ENCODE measurements around the gene PDLIM7. TPM values are rescaled to one million over a fixed set of nuclear protein-coding genes. Genes with fewer than 3 reads are reported as not detected.

Gene PDLIM7
- total RNA-seq, 2 experiments from 2014 or later, result 41.2 to 42.2 TPM

DNA sequence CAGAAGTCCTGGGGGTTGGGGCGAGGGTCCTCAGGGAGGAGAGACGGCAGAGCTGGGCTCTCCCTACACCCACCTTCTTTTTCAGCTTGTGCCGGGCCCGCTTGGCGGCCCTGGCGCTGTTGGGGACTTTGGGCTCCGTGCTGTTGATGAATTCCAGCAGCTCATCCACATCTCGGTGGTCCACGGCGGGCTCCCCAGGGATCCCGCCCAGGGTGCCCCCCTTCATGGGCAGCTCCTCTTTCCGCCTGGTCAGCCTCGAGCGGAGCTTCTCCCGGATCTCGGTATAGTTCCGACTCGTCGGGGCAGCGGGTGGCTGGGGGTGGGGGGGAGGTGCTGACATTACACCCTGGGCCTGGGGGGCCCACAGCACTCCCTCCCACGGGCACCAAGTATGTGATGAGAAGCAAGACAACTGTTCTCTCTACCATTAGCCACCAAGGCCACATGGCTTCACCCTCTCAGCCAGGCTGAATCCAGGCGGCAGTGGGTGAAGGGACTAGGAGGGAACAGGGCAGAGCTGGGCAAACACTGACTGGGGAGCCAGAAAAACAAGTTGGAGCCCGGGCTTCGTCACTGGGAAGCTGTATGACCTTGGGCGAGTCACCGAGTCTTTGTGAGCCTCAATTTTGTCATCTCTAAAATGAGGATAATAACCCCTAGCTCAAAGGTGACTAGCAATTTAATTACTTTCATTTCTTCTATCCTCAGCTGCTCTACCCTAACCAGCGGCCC lies 34.0 kb upstream of the PDLIM7 start:
- Mint-ChIP-seq H3K4me1 (ENCODE audit: low read depth) (no peaks in the 10 kb centered on the region), H3K4me3 (no peak overlapping the region), H3K27ac (no peak overlapping the region), H3K9me3 (no peaks in the 10 kb centered on the region), H3K36me3 (ENCODE audit: low read depth) (peaks cover 8% of the 10 kb centered on the region), H3K27me3 (ENCODE audit: low read depth) (no peaks in the 10 kb centered on the region)
- intact Hi-C loops (cut with micrococcal nuclease), result no loop called here
- CTCF ChIA-PET, result interaction anchor here (1.1 kb wide), 1 partner anchor 30 kb away, joined by 3 read pairs; no protein-coding TSS in a partner anchor
- no peak for DNase-seq

DNA sequence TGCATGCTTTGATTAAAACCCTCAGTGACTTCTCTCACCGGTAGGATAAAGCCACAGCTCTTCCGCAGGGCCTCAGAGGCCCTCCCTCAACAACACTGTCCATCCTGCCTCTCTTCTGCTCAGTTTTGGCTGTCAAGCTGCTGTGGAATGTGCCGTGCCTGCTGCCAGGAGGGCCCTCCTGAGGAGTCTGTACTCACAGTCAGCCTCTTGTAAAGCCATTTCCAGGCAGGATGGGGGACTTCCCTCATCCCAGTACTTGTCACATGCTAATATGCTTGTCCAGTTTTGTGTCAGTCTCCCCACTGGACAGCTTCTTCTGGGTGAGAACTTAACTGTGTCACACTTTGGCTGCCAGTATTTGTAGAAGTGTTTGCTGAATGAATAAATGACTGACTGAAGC lies 33.2 kb upstream of the PDLIM7 start:
- Mint-ChIP-seq H3K4me1 (ENCODE audit: low read depth) (no peaks in the 10 kb centered on the region), H3K9me3 (no peaks in the 10 kb centered on the region)
- DNase-seq, result no peak

DNA sequence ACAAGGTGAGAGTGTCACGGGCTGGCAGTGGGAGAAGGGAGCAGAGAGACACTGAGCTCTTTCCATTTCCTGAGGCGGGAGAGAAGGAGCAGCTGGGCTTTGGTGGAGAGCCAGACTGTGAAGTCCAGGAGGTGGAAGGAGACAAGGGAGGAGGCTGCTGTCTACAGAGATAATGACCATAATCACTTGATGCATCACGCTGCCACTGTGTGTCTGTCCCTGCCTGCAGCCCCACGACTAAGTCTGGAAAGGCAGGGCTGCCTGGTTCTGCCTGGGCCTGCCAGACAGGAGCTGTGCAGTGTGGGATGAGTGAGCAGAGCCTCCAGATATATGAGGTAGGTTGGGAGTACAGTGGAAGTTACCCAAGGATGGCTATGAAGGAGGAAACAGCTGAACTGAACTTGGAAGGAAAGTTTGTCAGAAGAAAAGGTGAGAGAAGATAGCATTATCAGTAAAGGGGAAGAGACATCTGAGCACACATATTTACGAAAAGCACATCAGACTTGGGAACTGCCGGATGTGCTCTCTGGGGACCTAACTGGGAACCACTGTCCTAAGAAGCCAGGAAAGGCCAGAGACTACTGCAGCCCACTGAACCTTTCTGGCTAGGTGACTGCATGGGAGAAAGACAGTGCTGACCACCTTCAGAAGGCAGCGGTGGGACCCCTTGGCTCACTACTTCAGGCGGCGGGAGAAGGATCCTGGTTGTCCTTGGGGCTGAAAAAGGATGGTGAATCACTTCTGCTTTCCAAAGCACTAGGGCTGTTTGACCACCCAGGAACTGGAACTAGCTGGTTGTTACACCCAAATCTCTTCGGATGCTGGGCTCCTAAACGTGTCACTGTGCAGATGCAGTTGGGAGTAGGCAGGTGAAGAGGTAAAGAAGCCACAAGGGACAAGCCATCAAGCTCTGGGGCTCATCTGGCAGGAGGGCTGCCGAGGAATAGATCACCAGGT lies 32.1 kb upstream of the PDLIM7 start:
- no peaks in the 10 kb centered on the region for H3K9me3 Mint-ChIP-seq
- CTCF ChIA-PET, result interaction anchor here (1.1 kb wide), 1 partner anchor 74 kb away, joined by 3 read pairs; no protein-coding TSS in a partner anchor
- no peak for DNase-seq
- no peak overlapping the region for H3K4me3 Mint-ChIP-seq
- no peaks in the 10 kb centered on the region for H3K27me3 Mint-ChIP-seq (ENCODE audit: low read depth)
- no peaks in the 10 kb centered on the region for H3K4me1 Mint-ChIP-seq (ENCODE audit: low read depth)
- intact Hi-C loops (cut with micrococcal nuclease), result no loop called here
- peak overlapping the region; percentile 44 for H3K27ac Mint-ChIP-seq
- H3K36me3 Mint-ChIP-seq (ENCODE audit: low read depth), result peaks cover 8% of the 10 kb centered on the region

More for the DNA sequence above, 33.2 kb upstream of the PDLIM7 start:
- CTCF ChIA-PET, result interaction anchor here (1.1 kb wide), 2 partner anchors 30 to 75 kb away, joined by 3 read pairs; no protein-coding TSS in a partner anchor
- no peaks in the 10 kb centered on the region for H3K27me3 Mint-ChIP-seq (ENCODE audit: low read depth)
- H3K4me3 Mint-ChIP-seq, result no peak overlapping the region
- peaks cover 8% of the 10 kb centered on the region for H3K36me3 Mint-ChIP-seq (ENCODE audit: low read depth)
- peak overlapping the region; percentile 32 for H3K27ac Mint-ChIP-seq
- intact Hi-C loops (cut with micrococcal nuclease), result no loop called here

DNA sequence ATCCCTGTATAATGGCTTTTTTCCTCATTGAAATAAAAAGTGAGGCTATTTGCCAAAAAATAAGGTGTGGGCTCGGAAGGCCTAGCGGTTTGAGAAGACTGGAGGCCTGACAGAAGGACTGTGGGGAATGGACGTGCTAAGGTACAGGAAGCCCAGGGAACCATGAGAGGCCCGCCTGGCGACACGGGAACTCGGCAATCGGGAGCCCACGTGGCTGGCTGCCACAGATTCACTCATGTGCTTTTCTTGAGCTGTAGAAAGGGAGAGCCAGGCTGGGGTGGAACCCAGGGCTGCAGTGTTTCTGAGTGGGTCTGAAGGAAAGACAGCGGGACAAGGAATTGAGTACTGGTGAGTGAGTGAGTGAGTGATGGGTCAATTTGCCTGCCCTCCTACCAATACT lies 31.2 kb upstream of the PDLIM7 start:
- H3K27ac Mint-ChIP-seq, result no peak overlapping the region
- CTCF ChIA-PET, result interaction anchor here (1.4 kb wide), 1 partner anchor 11 kb away, joined by 6 read pairs; no protein-coding TSS in a partner anchor
- no peaks in the 10 kb centered on the region for H3K27me3 Mint-ChIP-seq (ENCODE audit: low read depth)
- no peak for DNase-seq
- H3K4me3 Mint-ChIP-seq, result no peak overlapping the region
- intact Hi-C loops (cut with micrococcal nuclease), result no loop called here
- H3K9me3 Mint-ChIP-seq, result no peaks in the 10 kb centered on the region
- no peaks in the 10 kb centered on the region for H3K4me1 Mint-ChIP-seq (ENCODE audit: low read depth)
- peaks cover 8% of the 10 kb centered on the region for H3K36me3 Mint-ChIP-seq (ENCODE audit: low read depth)

DNA sequence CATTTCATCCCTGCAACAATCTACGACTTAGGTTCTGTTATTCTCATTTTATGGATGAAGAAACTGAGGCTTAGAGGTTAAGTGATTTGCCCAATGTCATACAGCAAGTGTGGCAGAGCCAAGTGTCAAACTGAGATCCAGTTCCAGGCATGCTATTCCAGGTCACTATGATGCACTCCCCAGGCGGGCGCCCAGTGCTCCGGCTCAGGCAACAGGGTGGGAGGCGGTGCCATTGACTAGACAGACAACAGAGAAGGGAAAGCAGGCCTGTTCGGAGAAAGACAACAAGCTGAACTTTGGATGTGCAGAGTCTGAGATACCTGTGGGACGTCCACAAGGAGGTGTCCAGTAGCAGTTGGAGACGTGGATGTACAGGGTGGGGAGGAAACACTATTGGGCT lies 30.2 kb upstream of the PDLIM7 start:
- Mint-ChIP-seq H3K27me3 (ENCODE audit: low read depth) (no peaks in the 10 kb centered on the region), H3K4me3 (no peak overlapping the region), H3K9me3 (no peaks in the 10 kb centered on the region), H3K36me3 (ENCODE audit: low read depth) (peaks cover 10% of the 10 kb centered on the region), H3K27ac (no peak overlapping the region), H3K4me1 (ENCODE audit: low read depth) (no peaks in the 10 kb centered on the region)
- intact Hi-C loops (cut with micrococcal nuclease), result no loop called here
- DNase-seq, result no peak
- CTCF ChIA-PET, result interaction anchor here (1.4 kb wide), 1 partner anchor 13 kb away, joined by 6 read pairs; no protein-coding TSS in a partner anchor

DNA sequence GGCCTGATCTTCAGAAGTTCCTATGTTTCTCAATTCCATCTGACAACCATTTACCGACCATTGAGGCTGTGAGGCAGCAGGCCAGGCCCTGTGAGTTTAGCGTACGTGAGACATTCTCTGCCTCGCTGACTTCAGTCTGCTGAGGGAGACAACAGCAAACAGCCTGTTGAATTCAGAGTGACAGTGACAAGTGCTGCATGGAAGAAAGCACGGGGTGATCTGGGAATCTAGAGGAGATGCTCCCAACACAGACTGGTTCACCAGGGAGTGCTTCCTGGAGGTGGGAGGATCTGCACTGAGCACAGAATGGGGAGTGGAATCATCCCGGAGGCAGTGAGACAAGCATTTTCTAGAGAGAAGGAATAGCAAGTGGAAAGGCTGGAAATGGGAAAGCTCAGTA lies 29.4 kb upstream of the PDLIM7 start:
- Mint-ChIP-seq H3K27me3 (ENCODE audit: low read depth) (no peaks in the 10 kb centered on the region), H3K27ac (no peak overlapping the region), H3K4me3 (no peak overlapping the region), H3K4me1 (ENCODE audit: low read depth) (no peaks in the 10 kb centered on the region), H3K9me3 (no peaks in the 10 kb centered on the region), H3K36me3 (ENCODE audit: low read depth) (peaks cover 8% of the 10 kb centered on the region)
- intact Hi-C loops (cut with micrococcal nuclease), result no loop called here
- CTCF ChIA-PET, result no interaction called here
- no peak for DNase-seq

DNA sequence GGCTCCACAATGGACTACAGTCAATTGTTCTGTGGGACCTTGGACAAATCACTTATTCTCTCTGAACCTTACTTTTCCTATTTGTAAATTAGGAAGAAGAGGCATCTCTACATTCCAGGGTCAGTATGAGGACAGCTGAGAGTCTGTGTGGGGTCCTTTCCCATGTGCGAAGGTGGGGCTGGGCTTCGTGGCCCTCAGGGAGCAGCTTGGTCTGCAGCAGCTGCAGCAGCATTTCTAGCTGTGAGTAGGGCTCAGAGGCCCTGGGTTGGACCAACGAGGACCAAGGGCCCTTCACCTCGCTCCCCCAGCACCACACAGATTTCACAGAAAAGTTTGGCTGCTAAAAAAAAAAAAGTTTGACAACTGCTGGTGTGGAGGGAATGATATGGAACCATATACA lies 28.8 kb upstream of the PDLIM7 start:
- Mint-ChIP-seq H3K27me3 (ENCODE audit: low read depth) (no peaks in the 10 kb centered on the region), H3K36me3 (ENCODE audit: low read depth) (peaks cover 7% of the 10 kb centered on the region), H3K9me3 (no peaks in the 10 kb centered on the region), H3K4me1 (ENCODE audit: low read depth) (peaks cover 3% of the 10 kb centered on the region), H3K4me3 (no peak overlapping the region), H3K27ac (no peak overlapping the region)
- DNase-seq, result no peak
- CTCF ChIA-PET, result interaction anchor here (1.1 kb wide), 1 partner anchor 208 kb away, joined by 3 read pairs; no protein-coding TSS in a partner anchor
- intact Hi-C loops (cut with micrococcal nuclease), result no loop called here

DNA sequence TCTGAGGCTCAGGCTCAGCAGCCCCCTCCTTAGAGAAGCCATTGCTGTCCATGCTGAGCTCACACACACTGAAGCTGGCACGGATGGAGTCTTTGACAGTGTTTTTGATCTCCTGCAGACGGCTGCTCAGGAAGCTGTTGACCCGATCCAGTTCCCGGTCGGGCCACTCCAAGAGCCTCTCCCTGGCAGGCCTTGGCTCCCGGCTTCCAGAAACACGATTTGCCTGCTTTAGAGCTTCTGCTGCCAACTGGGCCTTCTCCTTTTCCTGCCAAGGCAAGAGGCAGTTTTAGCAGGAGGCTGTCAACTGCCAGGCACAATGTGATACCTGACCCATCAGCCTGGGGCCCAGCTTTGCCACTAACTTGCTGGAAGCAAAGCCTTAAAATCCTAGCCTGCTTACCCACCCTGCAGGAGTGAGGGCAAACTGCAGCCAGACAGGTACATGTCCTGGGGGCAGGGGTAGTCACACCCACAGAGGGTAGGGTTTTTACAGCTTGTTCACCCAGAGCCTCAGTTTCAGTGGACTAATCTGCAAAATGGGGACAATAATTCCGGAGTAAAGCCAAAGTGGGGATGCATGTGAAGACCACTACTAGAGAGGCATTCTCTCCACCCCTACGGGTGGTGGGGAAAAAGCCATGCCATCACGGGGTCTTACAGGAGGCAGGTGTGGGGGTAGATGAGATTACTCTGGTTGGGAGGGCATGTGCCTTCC lies 27.7 kb upstream of the PDLIM7 start:
- H3K36me3 Mint-ChIP-seq (ENCODE audit: low read depth), result peaks cover 7% of the 10 kb centered on the region
- H3K4me1 Mint-ChIP-seq (ENCODE audit: low read depth), result peaks cover 14% of the 10 kb centered on the region
- H3K27ac Mint-ChIP-seq, result no peak overlapping the region
- H3K4me3 Mint-ChIP-seq, result no peak overlapping the region
- intact Hi-C loops (cut with micrococcal nuclease), result no loop called here
- DNase-seq, result no peak
- H3K27me3 Mint-ChIP-seq (ENCODE audit: low read depth), result no peaks in the 10 kb centered on the region
- CTCF ChIA-PET, result interaction anchor here (0.7 to 1.1 kb wide), 2 partner anchors 127 to 207 kb away, joined by 3 read pairs; no protein-coding TSS in a partner anchor
- H3K9me3 Mint-ChIP-seq, result no peaks in the 10 kb centered on the region

DNA sequence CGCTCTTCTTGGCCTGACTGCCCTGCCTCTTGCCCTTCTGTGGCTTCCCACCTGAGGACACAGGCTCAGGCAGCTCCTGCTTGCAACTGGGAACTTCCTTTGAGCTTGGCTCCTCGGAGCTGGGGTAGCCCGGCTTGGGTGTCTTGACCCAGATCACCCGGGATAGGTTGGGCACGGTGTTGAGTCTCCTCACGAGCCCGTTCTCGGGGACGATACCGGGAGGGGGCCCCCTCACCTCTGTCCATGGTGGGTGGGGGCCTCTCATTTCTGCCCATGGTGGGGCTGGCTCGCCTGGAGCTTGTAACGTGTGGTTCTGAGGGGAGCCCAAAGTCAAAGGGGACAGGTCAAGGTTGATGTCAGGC lies 27.1 kb upstream of the PDLIM7 start:
- CTCF ChIA-PET, result no interaction called here
- H3K27me3 Mint-ChIP-seq (ENCODE audit: low read depth), result no peaks in the 10 kb centered on the region
- H3K9me3 Mint-ChIP-seq, result no peaks in the 10 kb centered on the region
- intact Hi-C loops (cut with micrococcal nuclease), result no loop called here
- peaks cover 19% of the 10 kb centered on the region for H3K4me1 Mint-ChIP-seq (ENCODE audit: low read depth)
- H3K4me3 Mint-ChIP-seq, result no peak overlapping the region
- DNase-seq, result no peak
- peaks cover 6% of the 10 kb centered on the region for H3K36me3 Mint-ChIP-seq (ENCODE audit: low read depth)
- H3K27ac Mint-ChIP-seq, result no peak overlapping the region

DNA sequence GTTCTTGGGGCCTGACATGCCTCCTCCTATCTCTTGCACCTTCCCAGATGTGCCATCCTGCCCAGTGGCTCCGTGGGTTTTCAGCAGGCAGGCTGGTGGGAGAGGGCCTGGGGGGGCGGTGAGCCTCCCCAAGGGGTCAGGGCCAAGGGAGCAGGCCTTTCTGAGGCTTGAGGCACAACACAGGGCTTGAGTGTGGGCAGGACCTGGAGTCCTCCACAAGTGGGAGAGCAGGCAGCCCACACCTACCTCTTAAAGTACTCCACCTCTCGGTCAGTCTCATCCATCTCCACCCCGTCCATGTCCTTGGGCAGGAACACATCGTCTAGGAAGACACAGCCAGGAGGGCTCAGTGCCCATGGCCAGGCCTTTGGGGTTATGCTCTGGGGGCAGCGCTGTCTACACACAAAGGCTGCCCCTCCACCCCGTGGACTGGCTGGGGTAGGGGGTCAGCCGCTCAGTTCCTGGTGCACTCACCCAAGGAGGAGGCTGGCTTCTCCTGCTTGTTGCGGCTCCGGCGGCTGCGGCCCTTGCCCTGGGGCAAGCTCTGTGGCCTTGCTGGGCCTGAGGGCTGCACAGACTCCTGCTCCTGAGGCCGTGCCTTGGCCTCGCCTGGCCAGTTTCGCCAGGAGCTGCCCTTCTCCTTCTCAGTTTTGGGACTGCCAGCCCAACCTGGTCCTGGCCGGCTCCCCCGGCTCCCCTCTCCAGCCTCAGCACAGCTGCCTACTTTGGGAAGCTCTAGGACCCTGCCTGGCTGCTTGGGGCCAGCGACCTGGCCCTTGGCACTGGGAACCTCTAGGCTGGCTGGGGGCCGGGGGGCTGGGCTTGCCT lies 26.5 kb upstream of the PDLIM7 start:
- H3K4me1 Mint-ChIP-seq (ENCODE audit: low read depth), result peaks cover 24% of the 10 kb centered on the region
- H3K27me3 Mint-ChIP-seq (ENCODE audit: low read depth), result no peaks in the 10 kb centered on the region
- DNase-seq, result no peak
- H3K9me3 Mint-ChIP-seq, result no peaks in the 10 kb centered on the region
- peaks cover 2% of the 10 kb centered on the region for H3K36me3 Mint-ChIP-seq (ENCODE audit: low read depth)
- CTCF ChIA-PET, result no interaction called here
- intact Hi-C loops (cut with micrococcal nuclease), result no loop called here
- H3K4me3 Mint-ChIP-seq, result no peak overlapping the region
- H3K27ac Mint-ChIP-seq, result no peak overlapping the region

DNA sequence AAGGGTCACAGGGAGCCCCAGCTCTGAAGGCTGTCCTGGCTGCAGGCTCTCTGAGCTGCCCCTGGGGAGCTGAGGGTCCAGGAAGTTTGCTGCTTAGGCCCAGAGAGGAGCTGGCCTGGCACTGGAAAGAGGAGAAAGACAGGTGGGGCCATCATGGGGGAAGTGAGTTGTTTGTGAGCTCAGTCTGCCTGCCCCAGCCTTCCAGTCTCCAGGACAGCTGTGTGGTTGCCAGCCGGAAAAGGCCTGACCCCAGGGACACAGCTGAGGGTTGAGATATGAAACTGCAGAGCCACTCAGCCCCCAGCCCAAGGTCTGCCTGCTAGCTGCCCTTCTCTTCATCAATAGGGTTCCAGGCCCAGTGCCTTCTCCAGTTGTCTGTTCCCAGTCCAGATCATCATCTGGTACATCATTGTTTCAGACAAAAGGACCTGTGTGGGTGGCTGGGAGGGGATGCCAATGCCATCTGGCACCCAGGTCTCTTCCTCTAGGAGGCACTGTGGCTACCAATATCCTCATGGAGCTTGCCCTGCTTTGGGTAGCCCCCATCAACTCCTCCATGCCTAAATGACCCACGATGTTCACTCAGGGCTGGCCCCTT lies 23.6 kb upstream of the PDLIM7 start:
- intact Hi-C loops (cut with micrococcal nuclease), result no loop called here
- CTCF ChIA-PET, result no interaction called here
- no peaks in the 10 kb centered on the region for H3K27me3 Mint-ChIP-seq (ENCODE audit: low read depth)
- peak overlapping the region; percentile 50 for H3K27ac Mint-ChIP-seq
- H3K4me3 Mint-ChIP-seq, result no peak overlapping the region
- peaks cover 33% of the 10 kb centered on the region for H3K4me1 Mint-ChIP-seq (ENCODE audit: low read depth)
- no peaks in the 10 kb centered on the region for H3K9me3 Mint-ChIP-seq
- H3K36me3 Mint-ChIP-seq (ENCODE audit: low read depth), result peaks cover 11% of the 10 kb centered on the region
- no peak for DNase-seq

Data from activated naive CD4-positive, alpha-beta T cell treated with anti-CD3 and anti-CD28 coated beads for 36 hours (primary cell).